Dedifferentiated amniotic fluid mesenchymal stem cell (primary cell): ENCODE measurements around the gene KIT.
A peak's percentile ranks its signal among the peaks of the same experiment; 100 is the strongest.
"Not testable (repeated sequence)": the region's sequence is repeated elsewhere in the genome, so short reads cannot be mapped to it uniquely, and the experiment has no call there.

Source experiments
- DNase-seq: peaks from one replicate; pipeline ENCODE4 v3.0.0-alpha.2; 2016; ENCODE audit errors: extremely low spot score

The KIT gene

GRCh38 chr4:54657551-54658251 lies at the start of gene KIT:
TSS of gene KIT (plus strand) at chr4:54657957. CDS start at chr4:54658015, 58 bp downstream.
- peak; percentile 20 for DNase-seq

DNA sequence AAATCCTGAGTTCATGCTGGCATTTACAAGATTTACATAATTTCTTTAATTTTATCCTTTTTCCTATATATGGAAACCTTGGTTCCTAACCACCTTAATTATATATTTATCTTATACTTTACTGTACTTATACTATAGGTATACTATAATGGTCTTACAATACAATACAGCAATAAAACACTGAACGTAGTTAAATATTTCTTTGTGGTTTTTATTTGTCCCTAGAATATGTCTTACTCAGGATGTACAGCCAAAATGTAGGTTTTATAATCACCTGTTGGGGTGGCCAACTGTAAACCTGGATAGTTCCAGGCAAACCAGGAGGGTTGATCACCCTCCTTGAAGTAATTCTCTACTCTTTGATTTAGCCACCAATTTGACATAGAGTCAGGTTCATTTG lies 48.4 kb upstream of the KIT start:
- DNase-seq = no peak

DNA sequence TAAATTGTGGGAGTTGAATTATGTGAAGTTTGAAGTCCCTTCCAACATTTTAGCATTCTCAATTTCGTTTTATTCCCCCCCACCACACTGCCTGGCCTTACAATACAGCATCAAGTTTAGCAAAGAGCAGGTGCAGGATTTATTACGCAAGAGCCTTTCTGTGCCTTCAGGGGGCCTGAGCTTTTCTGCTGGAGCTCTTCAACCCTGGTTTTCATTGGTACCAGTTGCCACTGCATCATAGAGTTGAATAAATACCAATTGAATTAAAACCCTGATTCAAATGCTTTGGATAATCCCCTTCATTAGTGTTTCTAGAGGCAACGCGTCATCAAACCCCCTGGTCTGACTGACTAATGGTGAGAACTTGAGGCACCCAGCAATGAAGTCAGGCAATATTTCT lies 43.6 kb upstream of the KIT start:
- no peak for DNase-seq

DNA sequence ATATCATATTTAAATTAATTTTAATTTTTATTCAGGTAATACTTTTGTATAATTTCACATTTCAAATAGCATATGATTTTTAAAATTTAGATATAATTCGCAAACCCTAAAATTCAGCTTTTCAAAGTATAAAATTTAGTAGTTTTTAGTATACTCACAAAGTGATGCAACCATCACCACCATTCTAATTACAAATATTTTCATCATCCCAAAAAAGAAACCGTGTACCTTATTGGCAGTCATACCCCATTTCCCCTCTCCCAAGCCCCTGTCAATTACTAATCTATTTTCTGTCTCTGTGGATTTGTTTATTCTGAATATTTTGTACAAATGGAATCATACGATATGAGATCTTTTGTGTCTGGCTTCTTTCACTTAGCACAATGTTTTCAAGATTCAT lies 37.0 kb upstream of the KIT start:
- DNase-seq = no peak

DNA sequence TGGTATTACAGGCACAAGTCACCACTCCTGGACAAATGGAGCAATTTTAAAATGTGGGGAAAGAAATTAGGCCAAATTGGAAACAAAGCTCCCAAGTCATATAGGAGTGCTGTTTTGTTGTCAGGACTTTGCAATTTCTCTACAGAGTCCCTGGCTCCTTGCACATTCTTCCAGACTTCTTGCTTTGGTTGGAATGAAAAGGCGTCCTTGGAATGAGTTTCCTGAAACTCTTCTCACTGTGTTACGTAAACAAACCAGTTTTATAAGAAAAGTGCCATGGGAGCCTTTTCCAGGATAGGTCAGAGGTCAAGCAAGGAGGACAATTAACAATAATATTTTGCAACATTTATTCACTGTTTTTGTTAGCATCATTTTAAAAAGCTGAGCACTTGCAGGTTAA lies 32.4 kb upstream of the KIT start:
- no peak for DNase-seq

- no peak for DNase-seq
These were observed 31.6 kb upstream of the KIT start for GRCh38 chr4:54626113-54626512.

GRCh38 chr4:54632537-54632936 lies 25.2 kb upstream of the KIT start:
- no peak for DNase-seq

DNA sequence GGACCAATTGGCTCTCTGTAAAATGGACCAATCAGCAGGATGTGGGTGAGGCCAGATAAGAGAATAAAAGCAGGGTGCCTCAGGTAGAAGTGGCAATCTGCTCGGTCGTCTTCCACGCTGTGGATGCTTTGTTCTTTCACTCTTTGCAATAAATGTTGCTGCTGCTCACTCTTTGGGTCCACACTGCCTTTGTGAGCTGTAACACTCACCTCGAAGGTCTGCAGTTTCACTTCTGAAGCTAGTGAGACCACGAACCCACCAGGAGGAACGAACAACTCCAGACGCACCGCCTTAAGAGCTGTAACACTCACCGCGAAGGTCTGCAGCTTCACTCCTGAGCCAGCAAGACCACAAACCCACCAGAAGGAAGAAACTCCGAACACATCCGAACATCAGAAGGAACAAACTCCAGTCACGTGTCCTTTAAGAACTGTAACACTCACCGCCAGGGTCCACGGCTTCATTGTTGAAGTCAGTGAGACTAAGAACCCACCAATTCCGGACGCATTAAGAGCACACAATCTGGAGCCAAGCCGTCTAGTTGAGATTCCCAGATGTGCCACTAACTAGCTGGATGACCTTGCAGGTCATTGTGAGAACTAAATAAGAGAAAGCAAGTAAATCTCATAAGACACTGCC lies 24.5 kb upstream of the KIT start:
- DNase-seq = not testable (repeated sequence)

GRCh38 chr4:54635318-54635717 lies 22.4 kb upstream of the KIT start:
- DNase-seq = no peak

- DNase-seq = no peak
These were observed 20.4 kb upstream of the KIT start for GRCh38 chr4:54637325-54637724.

GRCh38 chr4:54641101-54641500 lies 16.7 kb upstream of the KIT start:
- not testable (repeated sequence) for DNase-seq

DNA sequence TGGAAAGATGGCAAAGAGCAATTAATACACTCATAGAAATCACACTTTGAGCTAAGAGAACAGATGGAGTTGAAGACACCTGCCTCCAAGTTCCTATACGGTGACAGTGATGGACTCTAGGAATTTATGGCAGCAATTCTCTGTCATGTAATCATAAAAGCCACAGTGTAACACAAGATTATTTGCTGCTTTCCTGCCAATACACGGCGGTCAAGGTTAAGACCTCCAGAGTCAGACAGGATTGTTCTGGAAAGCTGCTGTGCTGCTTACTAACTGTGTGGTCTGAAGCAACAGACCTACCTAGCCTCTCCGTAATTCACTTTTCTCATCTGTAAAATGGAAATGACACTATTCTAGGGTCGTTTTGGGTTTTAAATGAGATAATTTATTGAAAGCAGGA lies 14.6 kb upstream of the KIT start:
- no peak for DNase-seq

DNA sequence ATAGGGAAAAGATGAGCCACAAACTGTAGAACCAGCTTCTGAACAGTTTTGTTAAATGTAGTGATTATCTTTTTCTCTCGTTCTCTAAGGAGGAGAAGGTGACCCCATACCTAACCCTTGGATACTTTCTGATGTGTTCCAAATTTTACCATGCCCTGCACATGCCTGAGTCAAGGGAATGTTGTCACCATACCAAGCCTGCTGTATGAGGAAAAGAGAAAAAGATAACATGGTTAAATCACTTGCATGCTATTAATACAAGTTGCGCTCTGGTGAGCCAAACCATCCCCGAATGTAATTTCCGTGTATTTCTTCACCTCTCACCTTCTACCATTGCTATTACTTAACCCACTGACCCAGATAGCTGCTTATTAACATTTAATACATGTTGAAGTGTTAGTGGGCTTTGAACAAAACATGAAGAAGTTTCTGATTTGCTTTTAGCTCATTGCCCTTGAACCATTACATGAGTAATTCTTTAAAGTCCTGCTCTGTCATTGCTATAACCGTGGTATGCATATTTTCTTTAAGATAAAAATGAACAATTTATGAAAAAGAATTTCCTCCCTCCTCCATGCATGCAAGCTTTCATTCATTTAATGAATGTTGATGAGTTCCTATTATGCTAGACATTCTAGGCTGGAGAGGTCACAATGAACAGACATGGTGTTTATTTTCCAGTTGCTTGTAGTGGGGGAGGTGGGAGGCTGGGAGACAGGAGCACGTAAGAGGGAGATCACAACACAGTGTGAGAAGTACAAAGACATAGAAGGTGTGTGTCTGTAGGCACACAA lies 13.6 kb upstream of the KIT start:
- DNase-seq = no peak

DNA sequence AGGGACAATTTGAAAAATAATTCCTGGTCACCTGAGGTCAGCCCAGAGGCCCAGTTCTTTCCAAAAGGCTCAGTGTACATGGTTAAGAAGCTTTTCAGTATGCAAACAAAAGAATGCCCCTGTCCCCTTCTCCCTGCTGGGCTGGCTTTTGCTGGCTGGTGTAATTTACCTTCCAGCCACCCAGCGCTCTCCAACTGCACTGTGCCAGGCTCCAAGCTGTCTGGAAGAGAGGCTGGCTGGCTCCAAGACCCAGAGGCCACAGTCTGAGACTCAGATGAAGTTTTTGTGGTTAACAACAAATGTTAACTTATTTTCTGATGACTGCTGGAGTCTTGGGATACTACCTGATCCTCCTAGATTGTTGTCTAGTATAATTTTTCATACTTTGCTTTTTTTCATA lies 11.9 kb upstream of the KIT start:
- DNase-seq = no peak

DNA sequence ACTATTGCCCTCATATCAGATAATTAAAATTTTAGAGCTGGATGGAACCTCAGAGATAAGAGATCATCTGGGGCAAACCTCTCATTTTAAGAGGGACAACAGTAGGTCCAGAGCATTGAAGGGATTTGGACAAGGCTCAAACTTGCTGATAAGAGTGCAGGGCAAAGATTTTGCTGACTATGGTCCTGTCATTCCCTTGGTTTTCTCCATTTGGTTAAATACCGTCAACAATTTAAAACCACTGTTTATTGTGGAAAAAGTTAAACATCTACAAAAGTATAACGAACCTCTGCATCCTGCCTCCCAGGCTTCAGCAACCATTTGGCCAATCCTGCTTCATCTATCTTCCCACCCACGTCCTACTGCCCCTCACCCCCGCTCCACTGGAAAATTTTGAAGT lies 10.7 kb upstream of the KIT start:
- DNase-seq = no peak

DNA sequence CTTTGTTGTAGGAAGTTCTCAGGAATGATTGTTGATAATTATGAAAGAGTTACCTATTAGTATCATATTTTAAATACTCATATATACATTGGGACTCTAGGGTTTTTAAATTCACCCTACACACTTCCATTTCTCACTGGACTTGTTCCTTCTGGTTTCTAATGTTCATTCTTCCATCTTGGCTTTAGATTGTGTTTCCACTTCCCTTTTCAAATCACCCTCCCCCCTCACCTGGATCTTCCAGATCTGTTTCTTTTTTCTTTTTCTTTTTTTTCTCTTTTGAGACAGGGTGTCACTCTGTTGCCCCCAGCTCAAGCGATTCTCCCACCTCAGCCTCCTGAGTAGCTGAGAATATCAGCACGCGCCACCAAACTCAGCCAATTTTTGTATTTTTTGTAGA lies 6.7 kb upstream of the KIT start:
- no peak for DNase-seq

DNA sequence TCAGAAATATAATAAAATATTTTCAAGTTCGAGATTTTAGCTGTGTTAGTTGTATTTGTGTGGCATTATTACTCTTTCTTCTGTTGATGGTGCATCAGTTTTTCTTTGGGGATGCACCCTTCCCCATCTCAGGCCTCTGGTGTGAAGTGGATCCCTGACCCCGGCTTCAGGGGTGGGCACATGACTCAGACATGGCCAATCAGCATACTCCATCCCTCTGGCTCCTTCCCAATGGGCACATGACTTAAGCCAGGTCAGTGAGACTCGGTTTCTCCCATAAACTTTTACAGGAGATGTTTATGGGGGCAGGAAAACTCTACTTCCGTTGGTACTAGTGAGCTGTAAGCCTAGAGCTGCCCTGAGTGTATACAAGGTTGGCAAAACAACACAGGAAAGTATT lies 3.0 kb upstream of the KIT start:
- DNase-seq = no peak

- no peak for DNase-seq
These were observed 589 bp upstream of the KIT start for GRCh38 chr4:54657185-54657550.

- DNase-seq = peak; percentile 41
These were observed 716 bp downstream of the KIT start for GRCh38 chr4:54658252-54659093.

- no peak for DNase-seq
These were observed 1.6 kb downstream of the KIT start for GRCh38 chr4:54659313-54659712.

GRCh38 chr4:54659749-54660535 lies 2.2 kb downstream of the KIT start:
- no peak for DNase-seq
